Thyroid gland (tissue), 4 donors: Measurements from ENCODE around the gene SMIM35. TPM values are rescaled to one million over a fixed set of nuclear protein-coding genes. Genes with fewer than 3 reads are reported as not detected.

Source experiments
- DNase-seq, 2 donors: peaks; one replicate each; pipeline ENCODE4 v3.0.0-alpha.2; 2019
- H3K27ac ChIP-seq, 3 donors: fragments of 200-600 bp; sonication (generic); 1 replicate in 2 of 3; 2 replicates in 1 of 3; pipeline ENCODE4 v1.5.1; 2016 to 2019; ENCODE audit warnings: mild to moderate bottlenecking in 1 of 3, moderate library complexity in 1 of 3
- H3K27me3 ChIP-seq: fragments of 200-600 bp; sonication (generic); one replicate; pipeline ENCODE4 v1.5.1; 2019
- H3K36me3 ChIP-seq, 2 donors: fragments of 200-600 bp; sonication (generic); one replicate each; pipeline ENCODE4 v1.5.1; 2016 to 2019
- H3K4me1 ChIP-seq, 2 donors: fragments of 200-600 bp; sonication (generic); one replicate each; pipeline ENCODE4 v1.5.1; 2017 to 2019
- H3K4me3 ChIP-seq, 3 donors: fragments of 200-600 bp; sonication (generic); replicated peaks in 1 of 3; 1 replicate in 2 of 3; 2 replicates in 1 of 3; pipeline ENCODE4 v1.5.1; 2016; ENCODE audit warnings: mild to moderate bottlenecking in 1 of 3
- H3K9me3 ChIP-seq: fragments of 200-600 bp; sonication (generic); one replicate; pipeline ENCODE4 v1.5.1; 2017
- CTCF ChIP-seq, 6 experiments: fragments of 200-600 bp in 3 of 6; fragments of 450-650 bp in 3 of 6; sonication (generic) in 3 of 6; IDR thresholded peaks; one replicate each; pipeline ENCODE4 v1.5.1; 2016 to 2019; ENCODE audit warnings: antibody characterized with exemption in 6 of 6, mild to moderate bottlenecking in 2 of 6, inconsistent platforms in 1 of 6, moderate library complexity in 1 of 6
- POLR2A ChIP-seq, 2 donors: fragments of 450-650 bp; IDR thresholded peaks; one replicate each; pipeline ENCODE4 v1.6.1; 2017; ENCODE audit warnings: antibody characterized with exemption in 2 of 2, mild to moderate bottlenecking in 2 of 2, moderate library complexity in 1 of 2
- WGBS, 2 donors: methylation state at CpG; one replicate each; pipeline ENCODE4 v1.1.5; 2017; 5-methylcytosine and 5-hydroxymethylcytosine counted together
- intact Hi-C: fragments of 100-400 bp; cut with DNase I; formaldehyde crosslinking; loops from one replicate; pipeline ENCODE4 v1.15.1; 2023
- total RNA-seq, 4 donors: library from RNA; depleted of rRNA; stranded (reverse); fragments of >200 nt; gene quantifications; one replicate each; pipeline ENCODE4 v1.2.3, GENCODE V29; 2016

Gene SMIM35
- total RNA-seq, 4 donors from 2014 or later = not detected

- Histone ChIP-seq H3K27ac (no peak overlapping the region), H3K36me3 (no peaks in the 10 kb centered on the region), H3K4me1 (peaks cover 6 to 17% of the 10 kb centered on the region in 2 donors), H3K9me3 (no peaks in the 10 kb centered on the region), H3K4me3 (no peak overlapping the region), H3K27me3 (no peaks in the 10 kb centered on the region)
- WGBS, 2 donors = 88 to 89% methylated on average over 11 of the region's 11 CpGs
- intact Hi-C loops = no loop called here
- no peak for TF ChIP-seq POLR2A (IDR thresholded peaks at IDR 0.05)
- TF ChIP-seq CTCF (IDR thresholded peaks at IDR 0.05) = no peak
- DNase-seq = no peak
Observed at GRCh38 chr11:118074091-118074685, 12.6 kb downstream of the SMIM35 start.

GRCh38 chr11:118073554-118073953 lies 13.2 kb downstream of the SMIM35 start:
- Histone ChIP-seq H3K4me1 (peaks cover 6 to 17% of the 10 kb centered on the region in 2 donors), H3K4me3 (no peak overlapping the region), H3K27ac (no peak overlapping the region), H3K9me3 (no peaks in the 10 kb centered on the region), H3K36me3 (no peaks in the 10 kb centered on the region), H3K27me3 (no peaks in the 10 kb centered on the region)
- intact Hi-C loops = no loop called here
- 77 to 80% methylated on average over 3 to 9 of the region's 9 CpGs for WGBS, 2 donors
- DNase-seq = no peak
- no peak for TF ChIP-seq POLR2A (IDR thresholded peaks at IDR 0.05)
- TF ChIP-seq CTCF (IDR thresholded peaks at IDR 0.05) = no peak

- Histone ChIP-seq H3K9me3 (no peaks in the 10 kb centered on the region), H3K36me3 (no peaks in the 10 kb centered on the region), H3K27me3 (no peaks in the 10 kb centered on the region), H3K4me1 (peaks cover 3 to 7% of the 10 kb centered on the region in 2 donors), H3K27ac (no peak overlapping the region), H3K4me3 (no peak overlapping the region)
- intact Hi-C loops = no loop called here
- TF ChIP-seq POLR2A (IDR thresholded peaks at IDR 0.05) (no peak), CTCF (IDR thresholded peaks at IDR 0.05) (no peak)
- DNase-seq = no peak
- WGBS, 2 donors = 75 to 76% methylated on average over 2 to 3 of the region's 3 CpGs
Observed at GRCh38 chr11:118071416-118072030, 15.2 kb downstream of the SMIM35 start.

GRCh38 chr11:118068945-118069612 lies 17.7 kb downstream of the SMIM35 start:
- TF ChIP-seq POLR2A (IDR thresholded peaks at IDR 0.05) (no peak), CTCF (IDR thresholded peaks at IDR 0.05) (no peak)
- WGBS, 2 donors = 93 to 94% methylated on average over 10 of the region's 10 CpGs
- H3K27me3 ChIP-seq = no peaks in the 10 kb centered on the region
- no peaks in the 10 kb centered on the region for H3K9me3 ChIP-seq
- no peaks in the 10 kb centered on the region for H3K36me3 ChIP-seq
- no peaks in the 10 kb centered on the region for H3K4me1 ChIP-seq
- no peak overlapping the region for H3K4me3 ChIP-seq
- no peak for DNase-seq
- no peak overlapping the region for H3K27ac ChIP-seq
- intact Hi-C loops = no loop called here
